ENCODE measurements around the gene LGALS3BP. TPM values are rescaled to one million over a fixed set of nuclear protein-coding genes. Genes with fewer than 3 reads are reported as not detected.

The LGALS3BP gene
- total RNA-seq, 1 experiment from 2014 or later, result 69.8 TPM

DNA sequence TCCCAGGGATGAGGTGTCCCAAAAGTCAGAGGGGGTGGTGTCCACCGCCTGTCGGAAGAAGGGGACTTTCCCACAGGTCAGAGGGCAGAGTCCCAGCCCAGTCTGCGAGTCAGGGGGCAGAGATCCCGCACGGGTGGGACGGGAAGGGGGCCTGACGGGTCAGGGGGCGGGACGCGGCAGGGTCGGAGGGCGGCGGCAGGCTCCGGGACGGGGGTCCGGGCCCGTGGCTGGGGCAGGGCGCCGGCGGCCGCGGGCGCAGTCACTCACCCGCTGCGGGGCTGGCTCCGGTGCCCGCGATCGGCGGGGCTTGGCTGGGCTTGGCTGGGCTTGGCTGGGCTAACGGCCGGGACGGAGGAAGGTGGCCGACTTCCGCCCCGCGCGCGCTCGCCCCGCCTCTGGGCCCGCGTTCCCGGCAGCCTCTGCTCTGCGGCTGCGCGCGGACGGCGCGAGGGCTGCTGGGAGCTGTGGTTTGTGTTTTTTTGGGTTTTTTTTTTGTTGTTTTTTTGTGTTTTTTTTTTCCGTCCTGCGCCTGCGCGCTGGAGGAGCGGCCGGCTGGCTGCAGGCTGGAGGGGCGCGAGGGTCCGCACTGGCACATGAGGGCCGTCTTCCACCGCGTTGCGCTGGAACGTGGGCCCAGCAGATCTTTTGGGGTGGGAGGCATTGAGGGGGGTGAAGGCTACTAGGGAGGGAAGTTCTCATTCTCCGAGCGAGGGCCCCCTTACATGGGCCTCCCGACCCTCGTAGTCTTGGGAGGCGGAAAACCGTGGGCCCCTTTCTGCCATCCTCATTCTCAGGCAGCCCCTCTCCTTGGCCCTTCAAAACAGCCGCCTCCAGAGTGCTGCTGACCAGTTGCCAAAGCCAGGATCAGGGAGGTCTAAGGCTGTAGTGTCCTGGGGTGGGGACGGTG is 29.9 kb upstream of the LGALS3BP start, which contains the start of gene CANT1:
Gene CANT1 (minus strand): TSS at position 368 of the 907 bp plus-strand sequence. CDS start 12,142 bp downstream, outside the sequence.
- Histone ChIP-seq H3K9me3 (ENCODE audit: control insufficient read depth, low read depth, low read length) (peaks cover 13% of the 10 kb centered on the region), H2BK120ac (ENCODE audit: low read depth, low read length, poor library complexity, severe bottlenecking) (no peak within 1 kb of the TSS), H3T11ph (ENCODE audit: low read length) (no peak within 1 kb of the TSS), H3K4ac (ENCODE audit: low read depth, low read length) (no peak within 1 kb of the TSS), H3K23me2 (ENCODE audit: insufficient read length, low read depth, low read length, poor library complexity, severe bottlenecking) (peaks cover 8% of the 10 kb centered on the region), H4K5ac (ENCODE audit: insufficient read length, low read depth, low read length) (no peak within 1 kb of the TSS), H2BK20ac (ENCODE audit: low read depth, low read length, poor library complexity, severe bottlenecking) (no peak within 1 kb of the TSS), H3K4me1 (ENCODE audit: insufficient read depth, low read length) (no peaks in the 10 kb centered on the region), H3K79me1 (ENCODE audit: insufficient read depth, low read depth, low read length, poor library complexity, severe bottlenecking) (no peaks in the 10 kb centered on the region), H3K14ac (ENCODE audit: insufficient read depth, low read length) (peak within 1 kb of the TSS; percentile 60), H3K27me3 (ENCODE audit: insufficient read depth, low read length) (peaks cover 30% of the 10 kb centered on the region; the same call in 1 of the 2 replicates), H2BK15ac (ENCODE audit: low read depth, low read length) (no peak within 1 kb of the TSS), H2AK5ac (ENCODE audit: insufficient read length, low read length) (no peak within 1 kb of the TSS), H3K18ac (ENCODE audit: insufficient read length, low read depth, low read length) (peak within 1 kb of the TSS; percentile 86), H2BK5ac (ENCODE audit: insufficient read length, low read length) (no peak within 1 kb of the TSS), H3K9ac (ENCODE audit: extremely low read depth, insufficient read length, low read length) (peak within 1 kb of the TSS; percentile 66), H3K23ac (ENCODE audit: insufficient read length, low read depth, low read length) (no peak within 1 kb of the TSS), H3K56ac (ENCODE audit: insufficient read length, low read depth, low read length) (no peak within 1 kb of the TSS), H3K79me2 (ENCODE audit: insufficient read depth, low read length) (peaks cover 3% of the 10 kb centered on the region; the same call in 1 of the 2 replicates), H4K8ac (replicated peaks; ENCODE audit: insufficient read length, low read depth, low read length) (no peak within 1 kb of the TSS), H2BK12ac (ENCODE audit: insufficient read length, low read depth, low read length) (no peak within 1 kb of the TSS), H3K4me2 (ENCODE audit: insufficient read depth, insufficient read length, low read length) (peak within 1 kb of the TSS; percentile 76), H3K27ac (ENCODE audit: insufficient read length, low read depth, low read length) (no peak within 1 kb of the TSS), H4K91ac (ENCODE audit: insufficient read length, low read depth, low read length) (no peak within 1 kb of the TSS), H2AFZ (ENCODE audit: low read length) (no peak within 1 kb of the TSS), H4K20me1 (ENCODE audit: control insufficient read depth, insufficient read depth, insufficient read length) (no peaks in the 10 kb centered on the region)
- Mint-ChIP-seq H3K4me1 (peaks cover 15 to 27% of the 10 kb centered on the region in 2 experiments), H3K4me3 (peak within 1 kb of the TSS; percentile 89 to 95), H3K9me3 (peaks cover 24 to 36% of the 10 kb centered on the region in 2 experiments), H3K27me3 (ENCODE audit: low read depth) (peaks cover 79% of the 10 kb centered on the region), H3K27ac (peak within 1 kb of the TSS in 1 of 3 experiments; percentile 86; a peak in 1 of 7 replicates), H3K36me3 (ENCODE audit: insufficient read depth in 1 of 3, low read depth in 3 of 3) (peaks cover 6 to 7% (median 6%) of the 10 kb centered on the region in 3 experiments; a peak in 5 of 7 replicates)
- no CpG with 5 or more reads among the region's 73 CpGs for WGBS (ENCODE audit: extremely low coverage, insufficient read length, low lambda C conversion rate)
- DNase-seq, result peak; percentile 87
- TF ChIP-seq, protein P1, sequence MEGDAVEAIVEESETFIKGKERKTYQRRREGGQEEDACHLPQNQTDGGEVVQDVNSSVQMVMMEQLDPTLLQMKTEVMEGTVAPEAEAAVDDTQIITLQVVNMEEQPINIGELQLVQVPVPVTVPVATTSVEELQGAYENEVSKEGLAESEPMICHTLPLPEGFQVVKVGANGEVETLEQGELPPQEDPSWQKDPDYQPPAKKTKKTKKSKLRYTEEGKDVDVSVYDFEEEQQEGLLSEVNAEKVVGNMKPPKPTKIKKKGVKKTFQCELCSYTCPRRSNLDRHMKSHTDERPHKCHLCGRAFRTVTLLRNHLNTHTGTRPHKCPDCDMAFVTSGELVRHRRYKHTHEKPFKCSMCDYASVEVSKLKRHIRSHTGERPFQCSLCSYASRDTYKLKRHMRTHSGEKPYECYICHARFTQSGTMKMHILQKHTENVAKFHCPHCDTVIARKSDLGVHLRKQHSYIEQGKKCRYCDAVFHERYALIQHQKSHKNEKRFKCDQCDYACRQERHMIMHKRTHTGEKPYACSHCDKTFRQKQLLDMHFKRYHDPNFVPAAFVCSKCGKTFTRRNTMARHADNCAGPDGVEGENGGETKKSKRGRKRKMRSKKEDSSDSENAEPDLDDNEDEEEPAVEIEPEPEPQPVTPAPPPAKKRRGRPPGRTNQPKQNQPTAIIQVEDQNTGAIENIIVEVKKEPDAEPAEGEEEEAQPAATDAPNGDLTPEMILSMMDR (conservative IDR thresholded peaks at IDR 0.05), result no peak
